Retinal pigment epithelial cell (primary cell): ENCODE results near the gene EEPD1.

Experiments used
- DNase-seq: peaks from one replicate; pipeline ENCODE4 v3.0.0-alpha.2; 2010; ENCODE audit warnings: low read depth
- H3K4me3 ChIP-seq: 2 replicates; pipeline ENCODE4 v1.5.1; 2011; ENCODE audit warnings: mild to moderate bottlenecking, low read length, control low read depth, moderate library complexity
- CTCF ChIP-seq: conservative IDR thresholded peaks from 2 replicates; pipeline ENCODE4 v1.5.1; 2011; ENCODE audit warnings: low read depth, low read length, control low read depth, inconsistent platforms

Gene EEPD1

DNA sequence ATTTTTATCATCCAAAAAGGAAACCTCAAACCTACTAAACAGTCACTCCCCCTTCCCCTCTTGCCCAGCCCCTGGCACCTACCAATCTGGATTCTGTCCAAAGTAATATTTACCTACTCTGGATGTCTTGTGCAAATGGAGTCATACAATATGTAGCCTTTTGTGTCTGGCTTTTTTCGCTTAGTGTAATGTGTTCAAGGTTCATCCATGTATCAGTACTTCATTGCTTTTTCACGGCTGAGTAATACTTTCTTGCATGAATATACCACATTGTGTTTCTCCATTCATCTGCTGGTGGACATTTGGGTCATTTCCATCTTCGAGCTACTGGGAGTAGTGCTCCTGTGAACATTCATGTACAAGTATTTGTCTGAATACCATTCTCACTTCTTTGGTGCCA lies 113.6 kb downstream of the EEPD1 start:
- DNase-seq = no peak
- no peak for TF ChIP-seq CTCF
- H3K4me3 ChIP-seq = no peak overlapping the region

DNA sequence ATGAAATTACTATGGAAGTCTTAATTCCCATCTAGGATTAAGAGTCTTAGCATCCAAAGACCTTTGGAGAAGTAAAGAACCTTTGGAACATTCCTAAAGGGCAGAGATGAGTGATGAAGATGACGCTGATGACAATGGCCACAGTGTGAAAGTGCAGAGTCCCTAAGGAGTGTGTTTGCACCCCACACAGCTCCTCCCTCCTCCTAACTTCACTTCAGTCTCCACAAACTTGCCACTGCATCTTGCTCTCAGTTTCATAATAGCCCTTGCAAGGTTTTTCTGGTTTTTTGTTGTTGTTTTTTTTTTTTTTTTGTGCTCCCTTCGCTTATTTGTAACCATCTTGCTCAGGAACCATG lies 119.1 kb downstream of the EEPD1 start:
- H3K4me3 ChIP-seq = no peak overlapping the region
- DNase-seq = no peak
- TF ChIP-seq CTCF = no peak

DNA sequence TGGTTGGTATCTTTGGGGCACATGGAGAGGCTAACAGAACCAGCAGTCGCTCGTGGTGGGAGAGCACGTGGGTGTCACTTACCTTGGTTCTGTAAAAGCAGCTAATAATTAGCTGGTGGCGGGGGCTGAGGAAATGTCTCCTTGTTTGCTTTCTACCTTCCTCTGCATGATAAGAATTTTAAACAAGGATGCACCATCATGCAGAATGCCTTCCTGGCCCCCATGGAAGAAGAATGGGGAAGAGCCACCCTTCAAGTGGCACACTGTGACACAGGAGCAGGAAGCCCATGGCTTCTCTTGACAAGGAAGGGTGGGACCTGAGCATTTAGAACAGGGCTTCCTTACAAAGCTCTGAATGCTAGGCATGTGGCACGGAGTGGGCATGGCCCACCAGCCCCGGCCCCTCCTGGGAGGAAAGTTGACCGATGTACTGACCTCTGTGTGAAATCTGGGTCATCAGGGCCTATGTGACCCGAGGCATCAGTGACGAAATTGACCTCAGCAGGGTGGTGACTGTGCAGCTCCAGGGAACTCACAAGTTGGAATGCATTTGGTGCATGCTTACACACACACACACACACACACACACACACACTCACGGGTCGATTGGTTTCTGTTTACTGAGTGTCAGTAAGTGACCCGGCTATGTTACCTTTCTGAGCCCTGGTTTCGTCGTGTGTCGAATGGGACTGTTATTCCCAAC lies 119.7 kb downstream of the EEPD1 start:
- no peak overlapping the region for H3K4me3 ChIP-seq
- TF ChIP-seq CTCF = no peak
- no peak for DNase-seq

GRCh38 chr7:36273836-36274235 lies 120.8 kb downstream of the EEPD1 start:
- no peak for TF ChIP-seq CTCF
- no peak for DNase-seq

GRCh38 chr7:36275735-36276284 lies 122.8 kb downstream of the EEPD1 start:
- no peak for TF ChIP-seq CTCF
- H3K4me3 ChIP-seq = no peak overlapping the region
- no peak for DNase-seq

More at GRCh38 chr7:36273836-36274235, 120.8 kb downstream of the EEPD1 start:
- no peak overlapping the region for H3K4me3 ChIP-seq

DNA sequence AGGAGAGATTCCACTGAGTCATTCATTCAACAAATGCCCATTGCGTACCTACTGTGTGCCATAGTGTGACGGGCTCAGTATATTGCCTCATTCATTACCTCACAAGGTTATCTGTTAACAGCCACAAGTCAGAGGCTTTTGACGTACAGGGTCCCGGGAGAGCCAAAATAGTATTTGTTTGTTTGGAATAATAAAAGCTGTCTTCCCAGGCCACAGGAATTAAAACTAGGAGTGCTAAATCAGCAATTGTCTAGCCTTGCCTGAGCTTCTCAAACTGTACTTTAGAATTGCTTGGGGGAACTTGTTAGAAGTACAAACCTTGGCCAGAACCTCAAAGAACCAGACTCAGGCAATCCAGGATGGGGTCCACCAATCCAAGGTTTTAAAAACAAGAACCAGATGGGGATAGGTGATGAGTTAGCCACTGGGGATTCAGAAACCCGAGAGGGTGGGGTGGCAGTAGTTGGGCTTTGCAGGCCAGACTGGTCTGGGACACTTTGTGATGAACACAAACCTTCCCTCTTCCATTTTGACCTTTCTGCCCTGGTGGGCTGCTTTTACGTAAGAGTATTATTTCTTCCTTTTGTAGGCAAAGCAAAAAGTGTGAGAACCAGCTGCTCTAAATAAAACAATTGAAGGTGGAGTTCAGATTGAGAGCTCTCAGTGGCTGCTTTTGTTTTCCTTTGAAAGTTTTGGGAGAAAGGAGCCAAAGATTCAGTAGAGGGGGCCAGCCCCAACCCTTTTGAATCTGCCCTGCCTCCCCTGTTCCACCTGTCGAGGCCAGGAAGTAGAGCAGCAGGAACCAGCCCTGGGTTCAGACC lies 123.6 kb downstream of the EEPD1 start:
- no peak overlapping the region for H3K4me3 ChIP-seq
- no peak for DNase-seq
- no peak for TF ChIP-seq CTCF

DNA sequence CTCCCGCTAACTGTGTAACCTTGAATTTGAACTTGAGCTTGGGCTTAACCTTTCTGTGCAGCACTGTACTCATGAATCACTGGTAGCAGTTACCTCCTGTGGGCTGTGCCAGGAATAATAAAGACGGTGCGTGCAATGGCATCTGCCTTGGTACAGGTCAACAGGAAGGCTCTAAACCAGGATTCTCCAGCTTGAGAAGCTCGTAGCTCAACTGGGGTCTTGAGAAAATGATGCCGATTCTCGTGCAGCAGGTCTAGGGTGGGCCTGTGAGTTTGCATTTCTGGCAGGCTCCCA lies 124.1 kb downstream of the EEPD1 start:
- no peak for TF ChIP-seq CTCF
- no peak for DNase-seq
- H3K4me3 ChIP-seq = no peak overlapping the region
